Measurements from ENCODE around the gene SMG6.
A peak's percentile ranks its signal among the peaks of the same experiment; 100 is the strongest.

Gene SMG6

DNA sequence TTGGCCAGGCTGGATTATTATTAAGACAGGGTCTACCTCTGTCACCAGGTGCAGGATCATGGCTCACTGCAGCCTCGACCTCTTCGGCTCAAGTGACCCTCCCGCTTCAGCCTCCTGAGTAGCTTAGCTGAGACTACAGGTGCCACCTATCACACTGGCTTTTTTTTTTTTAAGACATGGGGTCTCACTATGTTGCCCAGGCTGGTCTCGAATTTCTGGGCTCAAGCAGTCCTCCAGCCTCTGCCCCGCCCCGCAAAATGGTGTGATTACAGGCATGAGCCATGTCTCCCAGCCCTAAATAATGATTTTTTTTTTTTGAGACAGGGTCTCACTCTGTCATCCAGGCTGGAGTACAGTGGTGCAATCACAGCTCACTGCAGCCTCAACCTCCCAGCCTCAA is 256.0 kb downstream of the SMG6 start:
- no peak for DNase-seq (ENCODE audit: low spot score)

DNA sequence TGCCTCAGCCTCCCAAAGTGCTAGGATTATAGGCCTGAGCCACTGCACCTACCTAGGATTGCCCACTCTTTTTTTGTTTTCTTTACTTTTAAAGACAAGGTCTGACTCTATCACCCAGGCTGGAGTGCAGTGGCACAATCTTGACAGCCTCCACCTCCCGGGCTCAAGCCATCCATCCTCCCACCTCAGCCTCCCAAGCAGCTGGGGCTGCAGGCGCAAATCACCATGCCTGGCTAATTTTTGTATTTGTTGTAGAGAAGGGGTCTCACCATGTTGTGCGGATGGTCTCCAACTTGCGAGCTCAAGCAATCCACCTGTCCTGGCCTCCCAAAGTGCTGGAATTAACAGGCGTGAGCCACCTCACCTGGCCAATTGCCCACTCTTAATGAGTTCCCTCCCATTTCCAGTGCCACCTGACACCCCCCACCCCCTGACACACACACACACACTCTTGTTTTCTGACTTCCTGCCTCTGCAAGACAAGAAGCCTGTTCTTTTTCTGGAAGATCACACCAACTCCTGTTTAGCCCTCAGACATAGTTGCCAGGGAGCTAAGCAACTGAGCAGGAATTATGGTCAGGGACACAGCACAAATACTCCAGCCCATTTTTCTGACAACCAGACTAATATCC is 259.2 kb downstream of the SMG6 start:
- no peak for DNase-seq (ENCODE audit: low spot score)

DNA sequence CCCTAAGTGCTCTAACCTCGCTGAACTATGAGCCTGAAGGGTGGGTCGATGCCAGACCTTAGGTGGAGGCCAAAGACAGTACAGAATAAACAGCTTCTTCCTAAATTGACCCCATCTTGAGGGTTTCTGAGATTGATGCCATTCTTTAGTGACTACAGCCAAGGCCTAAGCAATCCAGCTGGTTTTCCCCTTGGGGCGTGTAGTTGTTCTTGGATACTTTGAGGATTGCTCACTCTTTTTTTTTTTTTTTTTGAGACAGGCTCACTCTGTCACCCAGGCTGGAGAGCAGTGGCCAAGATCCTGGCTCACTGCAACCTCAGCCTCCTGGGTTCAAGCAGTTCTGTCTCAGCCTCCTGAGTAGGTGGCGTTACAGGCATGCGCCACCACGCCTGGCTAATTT is 259.8 kb downstream of the SMG6 start:
- DNase-seq (ENCODE audit: low spot score), result peak; percentile 28

DNA sequence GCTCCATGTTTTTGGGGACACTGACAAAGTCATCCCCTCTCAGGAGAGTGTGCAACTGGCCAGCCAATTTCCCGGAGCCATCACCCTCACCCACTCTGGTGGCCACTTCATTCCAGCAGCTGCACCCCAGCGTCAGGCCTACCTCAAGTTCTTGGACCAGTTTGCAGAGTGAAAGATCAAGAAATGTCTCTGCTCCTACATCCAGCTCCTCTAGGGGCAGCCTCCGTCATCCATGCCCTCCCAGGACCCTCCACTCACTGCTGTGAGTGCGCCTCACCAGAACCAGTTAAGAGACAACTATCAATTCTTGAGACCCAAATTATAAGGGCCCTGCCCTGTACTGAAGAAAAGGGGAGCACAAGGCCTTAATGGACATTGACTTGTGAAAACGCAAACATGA is 260.7 kb downstream of the SMG6 start:
- no peak for DNase-seq (ENCODE audit: low spot score)

DNA sequence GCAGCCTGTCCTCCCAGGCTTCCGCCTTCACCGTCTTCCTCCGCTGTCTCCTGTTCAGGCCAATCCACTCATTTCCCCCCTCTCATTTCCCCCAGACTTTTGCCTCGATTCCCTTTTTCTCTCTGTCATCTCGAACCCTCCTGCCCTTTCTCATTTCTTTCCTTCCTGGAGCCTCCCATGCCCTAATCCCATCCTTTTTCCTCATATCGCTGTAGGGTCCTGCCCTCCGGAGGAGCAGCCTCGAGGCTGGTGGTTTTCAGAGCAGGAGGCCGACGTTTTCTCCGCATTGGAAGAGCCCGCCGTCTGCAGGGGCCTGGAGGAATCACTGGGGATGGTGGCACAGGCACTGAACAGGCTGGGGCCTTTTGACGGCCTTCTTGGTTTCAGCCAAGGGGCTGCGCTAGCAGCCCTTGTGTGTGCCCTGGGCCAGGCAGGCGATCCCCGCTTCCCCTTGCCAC is 261.2 kb downstream of the SMG6 start:
- DNase-seq (ENCODE audit: low spot score), result no peak

DNA sequence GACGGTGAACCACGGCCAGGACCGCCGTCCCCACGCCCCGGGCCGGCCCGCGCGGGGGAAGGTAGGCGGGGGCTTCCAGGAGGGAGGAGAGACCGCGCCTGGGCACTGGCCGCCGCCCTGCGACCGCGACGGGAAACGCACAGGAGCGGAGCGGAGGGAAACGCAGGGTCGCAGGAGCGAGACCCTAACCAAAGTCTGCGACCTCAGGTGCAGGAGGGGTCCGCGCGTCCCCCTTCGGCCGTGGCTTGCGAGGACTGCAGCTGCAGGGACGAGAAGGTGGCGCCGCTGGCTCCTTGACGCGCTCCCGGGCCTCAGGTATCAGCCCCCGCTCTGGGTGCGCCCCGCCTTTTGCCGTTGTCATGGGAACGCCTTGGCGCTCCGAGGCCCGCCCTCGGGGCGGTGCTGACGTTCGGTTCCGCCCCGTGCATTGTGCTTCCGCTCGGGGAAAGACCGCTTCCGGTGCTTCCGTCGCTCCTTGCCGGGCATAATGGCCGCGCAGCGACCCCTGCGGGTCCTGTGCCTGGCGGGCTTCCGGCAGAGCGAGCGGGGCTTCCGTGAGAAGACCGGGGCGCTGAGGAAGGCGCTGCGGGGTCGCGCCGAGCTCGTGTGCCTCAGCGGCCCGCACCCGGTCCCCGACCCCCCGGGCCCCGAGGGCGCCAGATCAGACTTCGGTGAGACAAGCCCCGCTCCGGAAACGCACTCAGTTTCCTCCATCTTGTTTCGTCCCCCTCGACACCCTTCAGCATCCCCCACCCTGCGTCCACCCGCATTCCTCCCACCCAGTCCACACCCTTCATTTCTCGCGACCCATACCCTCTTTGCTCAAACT is 261.8 kb downstream of the SMG6 start, which contains the start of gene OVCA2:
Gene OVCA2, plus strand, starts transcription at position 462 of the 829 bp plus-strand sequence. Its CDS starts 26 bp downstream, at position 488.
- DNase-seq (ENCODE audit: low spot score), result peak; percentile 97

DNA sequence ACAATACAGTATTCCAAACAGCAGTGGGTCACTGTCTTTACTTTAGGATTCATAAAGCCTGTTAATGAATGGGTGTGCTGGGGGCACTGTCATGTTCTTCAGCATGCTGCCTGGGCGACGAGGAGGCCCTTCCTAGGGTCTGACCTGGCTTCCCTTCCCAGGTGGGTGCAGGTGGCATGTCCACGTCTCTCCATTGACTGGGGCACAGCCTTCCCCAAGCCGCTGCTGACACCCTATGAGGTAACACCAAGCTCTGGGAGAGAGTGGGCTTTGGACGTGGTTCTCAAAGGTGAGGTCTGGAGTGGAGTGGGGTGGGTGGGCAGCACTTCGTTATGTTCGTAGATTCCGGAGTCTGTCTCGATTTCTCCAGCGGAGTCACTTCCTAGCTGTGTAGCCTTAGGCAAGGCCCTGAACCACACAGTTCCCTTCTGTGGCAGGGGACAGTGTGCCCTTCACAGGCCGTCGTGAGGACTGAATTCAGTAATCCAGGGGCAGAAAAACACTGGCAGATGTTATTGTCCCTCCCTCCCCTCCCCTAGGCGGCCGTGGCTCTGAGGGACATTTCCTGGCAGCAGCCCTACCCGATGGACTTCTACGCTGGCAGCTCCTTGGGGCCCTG is 262.5 kb downstream of the SMG6 start:
- no peak for DNase-seq (ENCODE audit: low spot score)

DNA sequence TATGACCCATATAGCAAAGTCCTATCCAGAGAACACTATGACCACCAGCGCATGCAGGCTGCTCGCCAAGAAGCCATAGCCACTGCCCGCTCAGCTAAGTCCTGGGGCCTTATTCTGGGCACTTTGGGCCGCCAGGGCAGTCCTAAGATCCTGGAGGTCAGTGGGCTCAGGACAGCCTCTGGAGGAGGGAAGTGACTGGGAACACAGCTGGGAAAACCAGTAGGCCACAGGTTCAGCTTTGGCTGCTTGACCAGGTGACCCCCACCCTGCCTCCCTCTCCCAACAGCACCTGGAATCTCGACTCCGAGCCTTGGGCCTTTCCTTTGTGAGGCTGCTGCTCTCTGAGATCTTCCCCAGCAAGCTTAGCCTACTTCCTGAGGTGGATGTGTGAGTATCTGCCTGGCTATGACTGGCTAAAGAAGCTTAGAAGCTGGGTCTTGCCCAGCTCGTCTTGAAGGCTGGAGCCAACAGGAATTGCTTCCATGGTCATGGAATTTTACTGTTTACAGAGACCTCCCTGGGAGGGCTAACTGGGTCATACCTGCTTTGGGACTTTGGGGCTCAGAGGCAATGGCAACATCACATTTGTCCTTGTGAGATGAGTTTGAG is 263.3 kb downstream of the SMG6 start:
- DNase-seq (ENCODE audit: low spot score), result no peak

DNA sequence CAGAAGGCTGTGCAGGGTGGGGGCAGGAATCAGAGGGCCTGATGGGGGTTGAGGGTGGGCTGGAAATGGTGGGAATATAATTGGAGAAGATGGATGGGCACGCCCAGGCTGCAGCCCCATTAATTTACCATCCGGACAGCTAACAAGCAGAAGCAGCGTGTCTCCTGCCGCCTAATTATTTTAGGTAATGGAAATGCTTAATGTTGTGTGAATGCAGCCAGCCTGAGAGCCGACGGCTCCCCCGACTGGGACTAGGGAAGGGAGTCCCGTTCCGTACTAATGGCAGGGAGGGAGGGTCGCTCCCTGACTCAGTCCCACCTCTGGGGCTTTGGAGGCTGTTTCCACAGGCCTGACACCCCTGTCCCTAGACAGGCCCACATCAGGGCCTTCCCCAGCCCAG is 266.4 kb downstream of the SMG6 start:
- no peak for DNase-seq (ENCODE audit: low spot score)

DNA sequence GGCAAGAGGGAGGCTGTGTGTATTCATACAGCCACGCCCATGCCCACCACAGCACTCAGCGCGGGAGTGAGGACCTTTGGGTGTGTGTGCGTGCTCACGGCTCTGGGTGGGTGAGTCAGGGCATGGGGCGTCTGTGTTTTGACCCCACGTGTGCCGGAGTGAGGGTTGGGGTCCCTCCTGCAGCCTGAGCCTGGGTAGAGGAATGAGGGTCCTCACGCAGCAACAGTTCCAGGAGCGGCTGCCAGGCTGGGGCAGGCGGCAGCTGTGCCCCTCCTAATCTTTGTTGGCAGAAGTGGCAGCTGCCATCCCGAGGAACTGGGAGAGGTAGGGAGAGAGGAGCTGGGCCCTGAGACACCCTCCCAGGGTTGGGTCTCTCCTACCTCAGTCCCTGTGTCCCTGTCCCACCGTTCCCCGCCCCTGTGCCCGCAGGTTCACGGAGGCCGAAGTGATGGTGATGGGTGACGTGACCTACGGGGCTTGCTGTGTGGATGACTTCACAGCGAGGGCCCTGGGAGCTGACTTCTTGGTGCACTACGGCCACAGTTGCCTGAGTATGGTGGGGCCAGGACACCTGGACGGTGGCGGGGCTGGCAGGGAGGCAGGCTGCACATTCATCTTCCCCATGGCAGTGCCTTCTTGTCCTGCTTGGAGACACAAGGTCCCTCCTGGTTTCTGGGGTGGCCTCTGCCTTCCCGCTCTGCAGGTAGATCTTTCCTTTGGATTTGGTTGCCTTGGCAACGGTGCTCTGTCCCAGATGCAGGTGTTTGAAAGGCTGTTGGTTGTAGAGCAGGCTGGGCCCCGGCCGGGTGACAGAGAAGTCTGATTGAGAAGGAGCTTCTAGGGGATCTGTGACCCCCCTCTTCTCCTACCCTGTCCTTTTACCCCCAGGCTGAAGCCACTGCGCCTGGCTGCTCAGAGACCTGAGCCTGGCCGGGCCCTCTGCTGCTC is 267.8 kb downstream of the SMG6 start:
- no peak for DNase-seq (ENCODE audit: low spot score)

DNA sequence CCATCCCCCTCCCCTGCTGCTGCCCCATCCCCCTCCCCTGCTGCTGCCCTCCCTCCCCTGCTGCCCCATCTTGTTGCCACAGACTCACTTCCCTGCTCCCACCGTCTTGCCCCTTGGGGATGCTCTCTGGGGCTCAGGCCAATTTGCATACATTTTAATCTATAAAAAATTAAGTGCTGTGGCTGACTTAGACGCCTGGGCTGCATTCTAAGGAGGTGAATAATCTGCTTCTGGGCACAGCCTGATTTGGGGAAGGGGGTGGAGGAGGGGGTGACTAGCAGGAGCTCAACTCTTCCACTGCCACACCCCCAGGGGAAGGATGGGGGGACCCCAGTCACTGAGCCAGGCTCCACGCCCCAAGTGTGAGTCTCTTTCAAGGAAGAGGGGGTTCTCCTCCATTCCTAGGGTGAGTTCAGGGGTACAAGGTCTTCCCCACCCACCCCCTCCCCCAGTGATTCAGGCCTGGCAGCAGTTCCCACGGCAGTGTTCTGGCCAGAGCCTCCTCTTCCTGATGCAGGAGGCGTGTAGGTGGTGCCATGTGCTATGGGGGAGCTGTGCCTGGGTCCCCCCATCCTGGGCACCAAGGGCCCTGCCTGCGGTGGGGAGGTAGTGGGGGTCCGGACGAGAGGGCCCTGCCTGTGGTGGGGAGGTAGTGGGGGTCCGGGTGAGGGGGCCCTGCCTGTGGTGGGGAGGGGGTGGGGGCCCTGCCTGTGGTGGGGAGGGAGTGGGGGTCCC is 268.6 kb downstream of the SMG6 start:
- no peak for DNase-seq (ENCODE audit: low spot score)

DNA sequence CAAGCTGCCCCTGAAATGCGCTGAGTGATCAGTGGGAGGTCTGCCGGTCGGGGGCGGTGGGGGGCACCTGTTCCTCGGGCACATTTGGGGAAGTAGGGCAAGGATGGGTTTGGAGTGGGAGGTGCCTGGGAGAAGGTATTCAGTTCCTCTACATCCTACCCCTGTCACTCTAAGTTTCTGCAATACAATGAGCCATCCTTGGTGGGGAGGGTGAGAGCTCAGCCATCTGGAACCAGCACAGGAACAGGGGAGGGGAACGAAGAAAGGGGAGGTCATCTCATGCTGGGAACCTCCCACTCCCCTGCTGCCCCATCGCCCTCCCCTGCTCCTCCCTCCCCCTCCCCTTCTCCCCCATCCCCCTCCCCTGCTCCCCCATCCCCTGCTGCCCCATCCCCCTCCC is 269.4 kb downstream of the SMG6 start:
- no peak for DNase-seq (ENCODE audit: low spot score)

DNA sequence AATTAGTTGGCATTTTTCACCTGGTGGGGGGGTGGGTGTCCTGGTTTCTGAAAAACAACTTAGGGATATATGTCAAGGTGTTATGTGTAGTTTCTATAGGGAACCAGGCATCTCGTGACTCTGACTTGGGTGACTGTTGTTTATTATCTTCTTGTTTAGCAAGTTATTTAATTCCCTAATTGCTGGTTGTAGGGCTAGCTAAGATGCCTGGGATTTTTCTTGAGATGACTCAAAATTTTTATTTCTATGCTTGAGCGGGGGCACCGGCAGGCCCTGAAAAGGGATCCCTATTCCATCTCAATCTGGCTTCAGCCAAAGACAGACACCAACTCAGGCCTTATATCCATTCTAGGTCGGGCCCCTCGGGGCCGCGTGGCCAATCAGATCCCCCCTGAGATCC is 270.4 kb downstream of the SMG6 start:
- no peak for DNase-seq (ENCODE audit: low spot score)

DNA sequence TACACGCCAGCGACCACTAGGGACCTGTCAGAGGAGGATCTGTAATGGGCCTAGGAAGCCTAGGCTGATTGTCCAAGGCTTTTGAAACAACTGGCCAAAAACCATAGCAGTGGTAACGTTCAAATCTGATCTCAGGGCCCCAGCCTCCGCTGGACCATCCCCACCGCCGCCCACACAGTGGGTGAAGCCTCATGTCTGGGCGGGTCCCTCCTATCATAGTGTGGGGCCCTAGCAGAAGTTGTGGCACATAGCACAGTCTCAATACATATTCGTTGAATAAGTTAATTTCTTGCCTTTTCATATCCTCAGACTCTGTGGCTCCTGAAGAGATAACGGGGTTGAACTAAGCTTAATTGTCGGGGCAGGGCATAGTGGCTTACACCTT is 272.8 kb downstream of the SMG6 start:
- no peak for DNase-seq (ENCODE audit: low spot score)

DNA sequence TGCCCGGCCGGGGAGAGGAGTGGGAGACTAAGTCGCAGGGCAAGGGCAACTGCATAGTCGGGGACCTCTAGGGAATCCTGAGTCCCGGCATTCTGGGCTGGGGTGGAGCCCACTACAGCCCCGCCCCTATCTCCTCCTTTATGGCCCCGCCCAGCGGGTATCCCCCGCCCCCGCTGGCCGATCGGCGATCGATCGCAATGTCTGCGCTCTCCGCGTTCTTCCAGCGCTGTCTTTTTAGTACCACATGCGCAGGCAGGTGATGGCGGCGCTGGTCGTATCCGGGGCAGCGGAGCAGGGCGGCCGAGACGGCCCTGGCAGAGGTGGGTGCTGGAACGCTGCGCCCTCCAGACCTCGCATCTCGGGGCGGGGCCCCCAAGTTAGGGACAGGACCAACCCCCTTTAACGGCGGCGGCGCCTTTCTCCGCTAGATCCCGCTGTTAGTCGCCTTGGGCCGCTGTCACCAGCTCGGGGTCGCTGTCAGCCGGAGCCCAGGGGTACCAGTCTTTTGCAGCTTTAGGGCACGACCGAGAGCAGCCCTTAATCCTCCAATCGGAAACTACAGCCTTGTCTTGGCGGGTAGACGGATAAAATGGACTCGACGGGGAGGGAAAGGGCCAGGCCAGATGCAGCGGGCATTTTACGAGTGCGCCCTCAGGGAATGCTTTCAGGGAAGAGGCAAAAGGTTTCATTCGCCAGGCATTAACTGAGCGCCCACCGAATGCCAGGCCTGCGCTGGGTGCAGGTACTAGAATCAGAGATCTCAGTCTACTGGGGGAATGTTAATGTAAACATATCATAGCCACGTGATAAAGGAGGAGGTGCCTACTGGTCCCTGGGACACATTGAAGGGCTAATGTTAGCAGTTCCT is 273.4 kb downstream of the SMG6 start, which contains the start of gene DPH1:
Gene DPH1, plus strand, starts transcription at position 243 of the 868 bp plus-strand sequence. Its CDS starts 17 bp downstream, at position 260.
- peak; percentile 87 for DNase-seq (ENCODE audit: low spot score)

DNA sequence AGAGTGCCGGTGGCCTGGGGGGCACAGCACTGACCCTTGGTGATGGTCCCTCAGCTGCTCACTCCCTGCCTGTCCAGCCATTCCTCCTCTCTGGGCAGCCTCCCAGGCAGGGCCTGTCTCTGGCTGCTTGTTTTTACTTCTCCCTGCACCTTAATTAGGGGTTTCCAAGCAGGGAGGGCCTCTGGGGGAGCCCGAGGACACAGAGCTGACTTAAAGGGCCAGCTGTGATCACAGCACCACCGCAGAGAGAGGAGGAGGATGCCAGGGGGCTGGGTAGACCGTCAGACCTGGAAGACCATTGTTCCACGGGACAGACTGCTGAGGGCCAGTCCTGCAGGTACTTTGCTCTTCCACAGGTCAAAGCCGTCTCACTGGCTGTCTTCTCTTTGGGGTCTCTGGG is 274.8 kb downstream of the SMG6 start:
- DNase-seq (ENCODE audit: low spot score), result no peak

DNA sequence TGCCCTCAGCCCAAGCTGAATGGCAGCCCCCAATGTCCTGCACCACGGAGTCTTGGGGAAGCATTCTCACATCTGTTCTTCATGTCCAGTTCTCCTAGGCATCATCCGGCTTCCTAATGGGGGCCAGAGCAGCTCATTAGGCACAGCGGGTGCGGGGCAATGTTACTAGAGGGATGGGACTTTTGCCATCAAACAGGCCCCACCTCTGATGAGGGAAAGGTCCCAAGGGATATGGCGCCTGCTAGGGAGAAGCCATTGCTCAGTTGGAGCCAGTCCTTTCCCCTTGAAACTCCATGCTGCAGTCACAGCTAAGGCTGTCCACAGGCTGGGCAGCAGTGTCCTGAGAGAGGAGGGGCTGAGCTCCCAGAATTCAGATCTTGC is 275.4 kb downstream of the SMG6 start:
- no peak for DNase-seq (ENCODE audit: low spot score)

DNA sequence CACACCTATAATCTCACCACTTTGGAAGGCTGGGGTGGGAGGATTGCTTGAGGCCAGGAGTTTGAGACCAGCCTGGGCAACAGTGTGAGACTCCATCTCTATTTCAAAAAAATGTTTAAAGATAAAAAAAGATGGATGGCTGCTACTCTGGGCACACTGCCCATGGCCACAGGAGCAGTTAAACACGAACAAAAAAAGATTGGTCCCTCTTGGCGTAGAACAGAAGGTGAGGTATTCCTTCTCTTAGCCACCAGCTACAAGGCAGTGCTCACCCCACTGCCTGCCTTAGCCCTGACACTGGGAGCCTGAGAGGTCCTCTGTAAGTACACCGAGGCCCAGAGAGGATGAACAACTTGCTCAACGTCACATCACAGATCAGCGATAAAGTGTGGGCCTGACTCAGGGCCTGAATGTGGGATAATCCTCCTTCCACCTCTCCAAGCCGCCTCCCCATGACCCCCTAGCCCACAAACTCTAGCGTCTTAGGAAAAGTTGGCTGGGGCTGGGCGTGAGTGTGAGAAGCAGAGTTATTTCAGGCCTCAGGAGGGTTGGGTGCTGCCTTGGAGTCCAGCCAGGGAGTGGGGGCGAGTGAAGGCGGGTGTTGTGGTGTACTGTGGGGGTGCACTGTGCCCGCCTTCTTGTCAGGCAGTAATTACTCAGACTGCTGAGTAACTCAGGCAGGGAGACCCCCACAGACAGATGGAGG is 275.9 kb downstream of the SMG6 start:
- no peak for DNase-seq (ENCODE audit: low spot score)

Measured in LoVo (cell line).